LNCAP (cell line): ENCODE data around the gene SHH.

ENCODE experiments used
- TF ChIP-seq, protein P1 (sequence below): fragments of 450-650 bp; IDR thresholded peaks from 2 replicates; pipeline ENCODE4 v1.5.1; 2017; ENCODE audit warnings: mild to moderate bottlenecking

Gene SHH

DNA sequence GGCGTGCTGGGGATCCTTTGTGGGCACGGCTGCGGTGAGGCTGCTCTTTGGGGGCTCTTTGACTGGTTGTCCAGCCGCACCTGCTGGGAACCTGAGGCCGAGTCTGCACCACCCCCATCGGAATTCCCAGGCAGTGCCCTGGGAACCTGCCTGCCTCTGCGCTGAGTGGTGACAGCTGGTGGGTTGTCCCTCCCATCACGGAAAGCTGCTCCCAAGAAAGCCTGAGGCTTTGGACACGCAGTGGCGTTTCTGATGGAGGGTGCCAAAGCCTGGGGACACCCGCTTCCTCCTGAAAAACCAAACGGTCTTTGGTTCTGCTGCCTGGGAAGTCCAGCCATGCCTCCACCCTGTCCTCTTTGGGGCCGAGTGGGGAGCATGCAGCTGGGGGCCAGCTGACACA, 21.4 kb upstream of the SHH start:
- TF ChIP-seq, protein P1, sequence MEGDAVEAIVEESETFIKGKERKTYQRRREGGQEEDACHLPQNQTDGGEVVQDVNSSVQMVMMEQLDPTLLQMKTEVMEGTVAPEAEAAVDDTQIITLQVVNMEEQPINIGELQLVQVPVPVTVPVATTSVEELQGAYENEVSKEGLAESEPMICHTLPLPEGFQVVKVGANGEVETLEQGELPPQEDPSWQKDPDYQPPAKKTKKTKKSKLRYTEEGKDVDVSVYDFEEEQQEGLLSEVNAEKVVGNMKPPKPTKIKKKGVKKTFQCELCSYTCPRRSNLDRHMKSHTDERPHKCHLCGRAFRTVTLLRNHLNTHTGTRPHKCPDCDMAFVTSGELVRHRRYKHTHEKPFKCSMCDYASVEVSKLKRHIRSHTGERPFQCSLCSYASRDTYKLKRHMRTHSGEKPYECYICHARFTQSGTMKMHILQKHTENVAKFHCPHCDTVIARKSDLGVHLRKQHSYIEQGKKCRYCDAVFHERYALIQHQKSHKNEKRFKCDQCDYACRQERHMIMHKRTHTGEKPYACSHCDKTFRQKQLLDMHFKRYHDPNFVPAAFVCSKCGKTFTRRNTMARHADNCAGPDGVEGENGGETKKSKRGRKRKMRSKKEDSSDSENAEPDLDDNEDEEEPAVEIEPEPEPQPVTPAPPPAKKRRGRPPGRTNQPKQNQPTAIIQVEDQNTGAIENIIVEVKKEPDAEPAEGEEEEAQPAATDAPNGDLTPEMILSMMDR, result no peak

DNA sequence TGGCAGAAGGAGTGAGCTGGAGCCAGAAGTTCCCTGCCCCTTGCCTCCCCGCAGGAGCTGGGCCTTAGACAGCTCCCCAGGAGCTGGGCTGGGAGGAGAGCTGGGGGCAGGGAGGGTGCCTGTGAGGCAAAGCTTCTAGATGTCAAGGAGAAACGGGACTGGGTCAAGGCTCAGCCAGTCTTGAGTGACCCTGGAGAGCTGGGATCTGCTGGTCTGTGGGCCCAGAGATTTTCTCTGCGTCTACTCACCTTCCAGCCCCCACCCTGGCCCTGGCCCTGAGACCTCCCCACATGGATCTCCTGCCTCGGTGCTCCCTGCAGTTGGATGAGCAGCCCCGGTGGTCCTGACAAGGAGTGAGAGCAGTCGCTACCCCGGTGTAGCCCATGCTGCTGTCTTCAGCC, 20.3 kb upstream of the SHH start:
- TF ChIP-seq, protein P1, result no peak

DNA sequence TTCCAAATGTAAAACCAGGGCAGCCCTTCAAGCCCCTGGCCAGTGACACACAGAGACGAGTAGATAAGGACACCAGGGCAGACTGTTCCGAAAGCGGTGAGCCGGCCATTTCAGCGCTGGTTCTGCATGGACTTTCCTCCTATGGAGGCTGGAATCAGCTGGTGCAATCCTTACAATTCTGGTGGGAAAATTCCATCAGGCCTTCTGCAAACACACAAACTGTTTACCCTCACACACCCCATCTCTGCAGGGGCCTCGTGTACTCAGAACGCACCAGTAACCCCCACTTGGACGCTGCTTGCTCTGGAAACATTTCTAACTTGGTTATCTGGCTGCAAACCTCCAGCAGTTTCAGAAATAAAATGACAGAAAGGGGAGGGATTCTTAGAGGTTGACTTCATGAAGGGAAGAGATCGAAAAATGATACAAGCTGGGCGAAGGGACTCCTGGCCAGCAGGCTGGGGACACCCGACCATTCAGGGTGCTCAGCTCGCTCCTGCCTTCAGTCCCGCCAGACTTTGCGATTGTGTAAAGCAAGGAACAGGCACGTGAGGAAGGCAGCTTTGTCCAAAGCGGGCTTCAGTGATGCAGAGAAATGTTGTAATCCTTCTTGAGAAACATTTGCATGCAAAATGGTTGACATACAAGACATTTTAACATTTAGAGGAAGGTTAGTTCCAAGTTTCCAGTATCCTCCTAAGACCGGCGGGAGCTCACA, 19.7 kb upstream of the SHH start:
- TF ChIP-seq, protein P1, result no peak

DNA sequence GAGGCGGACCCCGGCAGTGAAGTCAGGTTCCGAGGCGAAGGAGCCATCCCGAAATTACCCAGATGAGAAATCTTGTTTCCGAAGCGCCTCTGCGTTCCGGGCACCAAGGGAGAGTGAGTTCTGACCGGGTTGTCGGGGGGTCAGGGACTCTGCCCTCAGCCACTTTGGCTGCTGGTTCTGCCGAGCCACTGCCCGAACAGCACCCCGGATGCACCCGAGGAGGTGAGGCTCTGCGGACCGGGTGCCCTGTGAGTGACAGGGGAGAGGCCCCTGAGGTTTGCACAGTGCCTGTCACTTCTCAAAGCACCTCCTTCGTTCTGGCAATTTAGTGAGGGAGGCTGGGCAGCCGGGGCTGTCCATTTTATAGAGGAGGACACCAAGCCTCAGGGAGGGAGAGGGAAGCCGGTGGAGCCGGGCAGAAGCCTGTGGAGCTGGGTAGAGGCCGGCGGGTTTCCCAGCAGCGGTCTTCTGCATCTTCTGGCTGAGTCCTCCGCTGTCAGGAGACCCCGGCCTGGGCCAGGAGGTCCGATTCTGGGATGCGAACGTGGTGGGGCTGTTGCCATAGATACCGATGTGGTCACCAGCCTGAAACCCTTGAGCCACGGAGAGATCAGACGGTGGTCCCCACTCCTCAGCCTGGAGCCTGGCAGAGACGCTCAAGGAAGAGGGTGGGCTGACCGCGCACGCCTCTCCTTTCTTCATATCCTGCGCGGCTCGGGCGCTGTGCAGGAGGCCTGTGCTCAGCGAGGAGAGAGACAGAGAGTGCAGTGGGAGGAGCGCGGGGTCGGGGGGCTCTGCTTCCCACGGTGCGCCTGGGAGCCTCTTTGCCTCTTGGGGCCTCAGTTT, 18.9 kb upstream of the SHH start:
- TF ChIP-seq, protein P1, result no peak

DNA sequence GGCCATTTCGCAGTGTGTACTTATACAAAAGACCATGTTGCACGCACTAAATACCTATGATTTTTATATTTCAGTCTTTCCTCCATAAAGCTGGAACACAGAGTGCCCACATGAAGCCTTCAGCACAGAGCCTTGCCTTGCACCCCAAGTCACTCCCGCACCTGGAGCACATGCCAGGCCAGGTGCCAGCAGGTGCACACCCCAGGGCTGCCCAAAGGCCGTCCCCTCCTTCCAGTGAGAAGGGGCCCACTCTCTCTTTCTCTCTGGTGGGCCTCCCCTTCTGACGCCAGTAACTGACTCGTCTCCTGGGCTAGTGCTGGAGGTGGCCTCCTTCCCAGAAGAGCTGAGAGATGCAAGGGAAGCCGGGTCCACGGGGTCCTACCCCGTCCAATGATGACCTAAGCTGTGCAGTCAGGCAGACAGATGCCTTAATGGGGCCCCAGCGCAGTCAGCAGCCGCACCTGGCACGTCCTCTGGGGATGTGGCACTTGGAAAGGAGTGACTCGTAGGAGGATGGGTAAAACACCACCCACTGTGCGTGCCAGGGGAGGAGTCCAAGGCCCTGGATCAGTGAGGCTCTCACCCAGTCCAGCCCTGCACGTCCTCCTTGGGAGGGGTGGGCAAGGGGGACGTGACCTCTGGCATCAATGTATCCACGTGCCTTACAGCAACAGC, 17.7 kb upstream of the SHH start:
- TF ChIP-seq, protein P1, result no peak

DNA sequence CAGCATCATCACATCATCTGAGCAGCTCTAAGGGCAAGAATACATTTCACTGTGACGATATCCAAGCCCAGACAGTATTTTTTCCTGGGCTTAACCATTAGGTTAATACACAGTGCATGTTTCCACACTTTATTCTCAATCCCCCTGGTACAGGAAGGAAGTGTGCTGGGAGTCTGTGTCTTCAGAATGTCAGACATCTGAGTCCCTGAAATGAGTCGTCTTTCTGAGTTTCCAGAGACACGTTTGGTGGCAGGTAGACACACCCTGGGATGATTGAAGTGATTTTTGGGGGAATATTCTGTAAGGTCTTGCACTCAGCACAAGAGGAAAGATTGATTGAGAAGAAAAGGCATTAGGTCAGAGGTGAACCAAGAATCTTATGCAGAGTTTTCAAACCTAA, 13.1 kb upstream of the SHH start:
- TF ChIP-seq, protein P1, result no peak

DNA sequence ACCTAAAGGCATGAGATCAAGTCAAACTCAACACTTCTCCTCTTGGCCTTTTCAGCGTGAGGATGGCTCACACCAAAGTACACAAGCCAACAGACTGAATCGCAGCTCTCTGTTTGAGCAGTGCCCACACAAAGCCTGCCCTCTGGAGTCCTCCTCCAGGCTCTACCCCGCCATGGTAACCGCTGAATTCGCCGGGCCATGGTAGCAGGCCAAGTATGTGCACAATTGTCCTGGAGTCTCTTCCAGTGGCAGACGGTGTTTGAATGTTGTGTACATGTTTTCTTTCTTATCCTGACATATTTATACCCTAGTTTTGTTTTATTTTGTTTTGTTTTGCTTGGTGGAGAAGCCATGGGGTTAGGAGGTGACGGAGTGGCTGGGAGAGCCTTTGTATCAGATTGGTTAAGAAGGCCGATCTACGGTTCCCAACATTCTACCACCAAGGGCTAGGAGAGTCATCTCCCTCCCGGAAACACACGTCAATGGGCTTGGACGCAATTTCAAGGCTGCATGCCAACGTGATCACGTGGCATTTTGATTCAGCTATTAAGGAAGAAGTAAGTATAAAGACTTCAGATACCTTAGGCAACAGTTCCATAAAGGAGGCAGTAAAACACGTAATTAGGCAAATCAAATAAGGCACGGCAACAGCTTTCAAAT, 12.1 kb upstream of the SHH start:
- TF ChIP-seq, protein P1, result no peak
